Measurements from ENCODE around the gene GPR137.

The GPR137 gene

GRCh38 chr11:64298966-64299846 is 13.6 kb downstream of the GPR137 start:
- peak overlapping the region in 1 of 2 experiments; percentile 53 for H3K14ac ChIP-seq (ENCODE audit: low read length in 2 of 2)
- H3K18ac ChIP-seq (ENCODE audit: low read depth in 1 of 2, low read length in 2 of 2): no peak overlapping the region
- WGBS: 3% methylated on average over 52 of the region's 60 CpGs
- H3K27me3 ChIP-seq (ENCODE audit: control insufficient read depth in 1 of 2, insufficient read depth in 1 of 2, low read length in 2 of 2): peaks cover 61 to 62% of the 10 kb centered on the region in 2 experiments
- peak overlapping the region; percentile 34 for H4K91ac ChIP-seq (ENCODE audit: low read length)
- no peaks in the 10 kb centered on the region for H3K9me3 ChIP-seq (ENCODE audit: control insufficient read depth, low read length)
- H2AFZ ChIP-seq (ENCODE audit: low read depth, low read length): no peak overlapping the region
- H3K36me3 ChIP-seq (ENCODE audit: control insufficient read depth in 1 of 2, insufficient read depth in 2 of 2, low read depth in 1 of 2, low read length in 2 of 2): no peaks in the 10 kb centered on the region
- peak overlapping the region; percentile 55 for H2BK15ac ChIP-seq (ENCODE audit: low read depth, poor library complexity, severe bottlenecking)
- peak overlapping the region; percentile 12 for H4K8ac ChIP-seq (ENCODE audit: low read length)
- H3K79me1 ChIP-seq (replicated peaks; ENCODE audit: low read length, poor library complexity, severe bottlenecking): no peaks in the 10 kb centered on the region
- peak overlapping the region in 1 of 2 experiments; percentile 9 for H3K23ac ChIP-seq (ENCODE audit: low read length in 2 of 2)
- no peak overlapping the region for H2AK5ac ChIP-seq (ENCODE audit: low read length, severe bottlenecking)
- peak overlapping the region; percentile 39 to 67 for H3K4me3 ChIP-seq (ENCODE audit: insufficient read depth in 1 of 2, low read depth in 1 of 2, low read length in 2 of 2)
- peaks cover 23% of the 10 kb centered on the region for H3K4me1 ChIP-seq (ENCODE audit: control insufficient read depth, insufficient read depth, low read depth, low read length)
- H3K9ac ChIP-seq (ENCODE audit: low read length): peak overlapping the region; percentile 75
- peak overlapping the region in 1 of 2 experiments; percentile 25 for H2BK12ac ChIP-seq (ENCODE audit: low read length in 2 of 2)
- peak overlapping the region; percentile 75 for H3K4me2 ChIP-seq (ENCODE audit: low read length, poor library complexity, severe bottlenecking)
- no peak for DNase-seq
- H2BK120ac ChIP-seq (ENCODE audit: low read depth, low read length): no peak overlapping the region
- no peak overlapping the region for H3K27ac ChIP-seq (ENCODE audit: low read length, poor library complexity, severe bottlenecking)
- H3K4ac ChIP-seq (ENCODE audit: low read depth in 1 of 2, low read length in 2 of 2): peak overlapping the region in 1 of 2 experiments; percentile 43
- H2BK5ac ChIP-seq (ENCODE audit: low read depth, low read length, poor library complexity, severe bottlenecking): no peak overlapping the region

- Histone ChIP-seq H3K27ac (ENCODE audit: low read length, poor library complexity, severe bottlenecking) (no peak within 1 kb of the TSS), H3K14ac (ENCODE audit: low read length in 2 of 2) (peak within 1 kb of the TSS in 1 of 2 experiments; percentile 53), H2BK5ac (ENCODE audit: low read depth, low read length, poor library complexity, severe bottlenecking) (no peak within 1 kb of the TSS), H3K27me3 (ENCODE audit: control insufficient read depth in 1 of 2, insufficient read depth in 1 of 2, low read length in 2 of 2) (peaks cover 54 to 56% of the 10 kb centered on the region in 2 experiments), H3K9ac (ENCODE audit: low read length) (peak within 1 kb of the TSS; percentile 75), H3K4me1 (ENCODE audit: control insufficient read depth, insufficient read depth, low read depth, low read length) (peaks cover 24% of the 10 kb centered on the region), H2AFZ (ENCODE audit: low read depth, low read length) (peak within 1 kb of the TSS; percentile 62), H3K4me3 (ENCODE audit: insufficient read depth in 1 of 2, low read depth in 1 of 2, low read length in 2 of 2) (peak within 1 kb of the TSS; percentile 39 to 67), H2AK5ac (ENCODE audit: low read length, severe bottlenecking) (no peak within 1 kb of the TSS), H4K8ac (ENCODE audit: low read length) (peak within 1 kb of the TSS; percentile 12), H2BK12ac (ENCODE audit: low read length in 2 of 2) (peak within 1 kb of the TSS in 1 of 2 experiments; percentile 25), H3K23ac (ENCODE audit: low read length in 2 of 2) (peak within 1 kb of the TSS in 1 of 2 experiments; percentile 81), H2BK15ac (ENCODE audit: low read depth, poor library complexity, severe bottlenecking) (peak within 1 kb of the TSS; percentile 55), H3K36me3 (ENCODE audit: control insufficient read depth in 1 of 2, insufficient read depth in 2 of 2, low read depth in 1 of 2, low read length in 2 of 2) (no peaks in the 10 kb centered on the region), H3K4ac (ENCODE audit: low read depth in 1 of 2, low read length in 2 of 2) (peak within 1 kb of the TSS in 1 of 2 experiments; percentile 43), H3K79me1 (replicated peaks; ENCODE audit: low read length, poor library complexity, severe bottlenecking) (no peaks in the 10 kb centered on the region), H3K9me3 (ENCODE audit: control insufficient read depth, low read length) (no peaks in the 10 kb centered on the region), H3K4me2 (ENCODE audit: low read length, poor library complexity, severe bottlenecking) (peak within 1 kb of the TSS; percentile 75), H2BK120ac (ENCODE audit: low read depth, low read length) (no peak within 1 kb of the TSS), H3K18ac (ENCODE audit: low read depth in 1 of 2, low read length in 2 of 2) (peak within 1 kb of the TSS in 1 of 2 experiments; percentile 63), H4K91ac (ENCODE audit: low read length) (peak within 1 kb of the TSS; percentile 34)
- 8% methylated on average over 47 of the region's 54 CpGs for WGBS
- DNase-seq: no peak
Observed at GRCh38 chr11:64299847-64300648, 14.4 kb downstream of the GPR137 start, which contains the start of gene CATSPERZ. CATSPERZ (plus strand) TSS chr11:64300358; CDS start chr11:64300411, 53 bp downstream.

GRCh38 chr11:64303109-64304031 is 17.7 kb downstream of the GPR137 start:
- no peak for DNase-seq
- peaks cover 37% of the 10 kb centered on the region for H3K4me1 ChIP-seq (ENCODE audit: control insufficient read depth, insufficient read depth, low read depth, low read length)
- peak overlapping the region in 1 of 2 experiments; percentile 62 for H3K18ac ChIP-seq (ENCODE audit: low read depth in 1 of 2, low read length in 2 of 2)
- WGBS: 94% methylated on average over 12 of the region's 13 CpGs
- H3K23ac ChIP-seq (ENCODE audit: low read length in 2 of 2): no peak overlapping the region
- peak overlapping the region in 1 of 2 experiments; percentile 92 for H3K14ac ChIP-seq (ENCODE audit: low read length in 2 of 2)
- H3K4ac ChIP-seq (ENCODE audit: low read depth in 1 of 2, low read length in 2 of 2): no peak overlapping the region
- no peak overlapping the region for H2BK5ac ChIP-seq (ENCODE audit: low read depth, low read length, poor library complexity, severe bottlenecking)
- H2BK120ac ChIP-seq (ENCODE audit: low read depth, low read length): no peak overlapping the region
- H3K27me3 ChIP-seq (ENCODE audit: control insufficient read depth in 1 of 2, insufficient read depth in 1 of 2, low read length in 2 of 2): peaks cover 21 to 22% of the 10 kb centered on the region in 2 experiments
- no peaks in the 10 kb centered on the region for H3K9me3 ChIP-seq (ENCODE audit: control insufficient read depth, low read length)
- no peak overlapping the region for H3K27ac ChIP-seq (ENCODE audit: low read length, poor library complexity, severe bottlenecking)
- H3K9ac ChIP-seq (ENCODE audit: low read length): peak overlapping the region; percentile 90
- no peaks in the 10 kb centered on the region for H3K36me3 ChIP-seq (ENCODE audit: control insufficient read depth in 1 of 2, insufficient read depth in 2 of 2, low read depth in 1 of 2, low read length in 2 of 2)
- no peak overlapping the region for H2AFZ ChIP-seq (ENCODE audit: low read depth, low read length)
- H2BK15ac ChIP-seq (ENCODE audit: low read depth, poor library complexity, severe bottlenecking): peak overlapping the region; percentile 57
- H4K8ac ChIP-seq (ENCODE audit: low read length): no peak overlapping the region
- H2AK5ac ChIP-seq (ENCODE audit: low read length, severe bottlenecking): peak overlapping the region; percentile 49
- H3K79me1 ChIP-seq (replicated peaks; ENCODE audit: low read length, poor library complexity, severe bottlenecking): peaks cover 11% of the 10 kb centered on the region
- no peak overlapping the region for H3K4me2 ChIP-seq (ENCODE audit: low read length, poor library complexity, severe bottlenecking)
- H2BK12ac ChIP-seq (ENCODE audit: low read length in 2 of 2): no peak overlapping the region
- H3K4me3 ChIP-seq (ENCODE audit: insufficient read depth in 1 of 2, low read depth in 1 of 2, low read length in 2 of 2): no peak overlapping the region
- no peak overlapping the region for H4K91ac ChIP-seq (ENCODE audit: low read length)

Measured in mesenchymal stem cell (in vitro differentiated cells and primary cell).